Endothelial cell (in vitro differentiated cells): ENCODE data around the gene ACADS. TPM values are rescaled to one million over a fixed set of nuclear protein-coding genes. Genes with fewer than 3 reads are reported as not detected.

Source experiments
- DNase-seq: peaks from one replicate; pipeline ENCODE4 v3.0.0; 2021; ENCODE audit warnings: low spot score
- H3K27ac Mint-ChIP-seq: one replicate; pipeline ENCODE4 v1.8.0; 2021; ENCODE audit warnings: mixed read lengths, inconsistent platforms; ENCODE audit not compliant: unreplicated experiment
- H3K27me3 Mint-ChIP-seq: one replicate; pipeline ENCODE4 v1.8.0; 2021; ENCODE audit warnings: mild to moderate bottlenecking, moderate library complexity, mixed read lengths, inconsistent platforms; ENCODE audit not compliant: unreplicated experiment
- H3K36me3 Mint-ChIP-seq: one replicate; pipeline ENCODE4 v1.8.0; 2021; ENCODE audit warnings: mild to moderate bottlenecking, low read depth, mixed read lengths, inconsistent platforms; ENCODE audit not compliant: unreplicated experiment
- H3K4me1 Mint-ChIP-seq: one replicate; pipeline ENCODE4 v1.8.0; 2021; ENCODE audit warnings: mild to moderate bottlenecking, mixed read lengths, inconsistent platforms; ENCODE audit not compliant: unreplicated experiment
- H3K4me3 Mint-ChIP-seq: one replicate; pipeline ENCODE4 v1.8.0; 2021; ENCODE audit warnings: mild to moderate bottlenecking, mixed read lengths, inconsistent platforms; ENCODE audit not compliant: unreplicated experiment
- H3K9me3 Mint-ChIP-seq: one replicate; pipeline ENCODE4 v1.8.0; 2021; ENCODE audit warnings: mixed read lengths, inconsistent platforms; ENCODE audit not compliant: unreplicated experiment
- CTCF ChIP-seq: fragments of 200-600 bp; sonication (generic); IDR thresholded peaks from one replicate; pipeline ENCODE4 v1.5.0; 2021; ENCODE audit warnings: antibody characterized with exemption; ENCODE audit not compliant: unreplicated experiment
- total RNA-seq: library from RNA; stranded (reverse); fragmentation: NEBNext Ultra II Directional; extraction: Animal tissue kit (Norgen Biotek cat#: 25700); gene quantifications from one replicate; pipeline ENCODE4 v1.2.1, GENCODE V29; 2021; ENCODE audit not compliant: unreplicated experiment

The ACADS gene
- total RNA-seq, 1 donor from 2014 or later = 5.6 TPM

GRCh38 chr12:120698665-120699064 is 27.0 kb upstream of the ACADS start:
- no peaks in the 10 kb centered on the region for H3K9me3 Mint-ChIP-seq
- no peak for DNase-seq
- H3K36me3 Mint-ChIP-seq = peaks cover 56% of the 10 kb centered on the region
- peaks cover 1% of the 10 kb centered on the region for H3K27me3 Mint-ChIP-seq
- H3K4me1 Mint-ChIP-seq = peaks cover 60% of the 10 kb centered on the region
- TF ChIP-seq CTCF = no peak
- no peak overlapping the region for H3K4me3 Mint-ChIP-seq
- H3K27ac Mint-ChIP-seq = peak overlapping the region; percentile 88

- no peak overlapping the region for H3K4me3 Mint-ChIP-seq
- peaks cover 51% of the 10 kb centered on the region for H3K4me1 Mint-ChIP-seq
- H3K36me3 Mint-ChIP-seq = peaks cover 54% of the 10 kb centered on the region
- H3K9me3 Mint-ChIP-seq = no peaks in the 10 kb centered on the region
- no peak for TF ChIP-seq CTCF
- H3K27me3 Mint-ChIP-seq = peaks cover 1% of the 10 kb centered on the region
- no peak for DNase-seq
- no peak overlapping the region for H3K27ac Mint-ChIP-seq
Measured at GRCh38 chr12:120699553-120699952, 26.1 kb upstream of the ACADS start.

- Mint-ChIP-seq H3K27ac (no peak overlapping the region), H3K4me1 (peaks cover 39% of the 10 kb centered on the region), H3K4me3 (peak overlapping the region; percentile 70), H3K9me3 (no peaks in the 10 kb centered on the region), H3K27me3 (peaks cover 1% of the 10 kb centered on the region), H3K36me3 (peaks cover 43% of the 10 kb centered on the region)
- no peak for TF ChIP-seq CTCF
- DNase-seq = no peak
Measured at GRCh38 chr12:120700886-120701285, 24.7 kb upstream of the ACADS start.

GRCh38 chr12:120702637-120703036 is 23.0 kb upstream of the ACADS start:
- TF ChIP-seq CTCF = no peak
- no peaks in the 10 kb centered on the region for H3K9me3 Mint-ChIP-seq
- no peak overlapping the region for H3K4me3 Mint-ChIP-seq
- peaks cover 23% of the 10 kb centered on the region for H3K4me1 Mint-ChIP-seq
- DNase-seq = no peak
- no peak overlapping the region for H3K27ac Mint-ChIP-seq
- peaks cover 1% of the 10 kb centered on the region for H3K27me3 Mint-ChIP-seq
- peaks cover 26% of the 10 kb centered on the region for H3K36me3 Mint-ChIP-seq

GRCh38 chr12:120703311-120703942 is 22.2 kb upstream of the ACADS start:
- Mint-ChIP-seq H3K9me3 (no peaks in the 10 kb centered on the region), H3K27ac (no peak overlapping the region), H3K36me3 (peaks cover 24% of the 10 kb centered on the region), H3K4me1 (peaks cover 15% of the 10 kb centered on the region), H3K4me3 (no peak overlapping the region), H3K27me3 (peaks cover 1% of the 10 kb centered on the region)
- TF ChIP-seq CTCF = no peak
- DNase-seq = no peak
